Right renal pelvis (tissue), 4 donors: ENCODE data around the gene ARTN. TPM values are rescaled to one million over a fixed set of nuclear protein-coding genes. Genes with fewer than 3 reads are reported as not detected.

Experiments used
- DNase-seq, 4 donors: peaks; one replicate each; pipeline ENCODE4 v3.0.0-alpha.2; 2013; ENCODE audit warnings: low read depth in 4 of 4, low spot score in 3 of 4, missing footprints in 1 of 4
- polyA plus RNA-seq, 4 donors: library from polyadenylated mRNA; unstranded; fragments of 120-200 nt; gene quantifications; one replicate each; pipeline ENCODE4 v1.2.1, GENCODE V29; 2013; ENCODE audit not compliant: insufficient read length in 4 of 4

ARTN gene
- polyA plus RNA-seq, 4 donors, result 1.5 to 2.6 (median 2.1) TPM

- DNase-seq, result no peak
These were observed 48.6 kb downstream of the ARTN start for GRCh38 chr1:43982241-43982640.

GRCh38 chr1:43982808-43983207 lies 49.2 kb downstream of the ARTN start:
- DNase-seq, result no peak

DNA sequence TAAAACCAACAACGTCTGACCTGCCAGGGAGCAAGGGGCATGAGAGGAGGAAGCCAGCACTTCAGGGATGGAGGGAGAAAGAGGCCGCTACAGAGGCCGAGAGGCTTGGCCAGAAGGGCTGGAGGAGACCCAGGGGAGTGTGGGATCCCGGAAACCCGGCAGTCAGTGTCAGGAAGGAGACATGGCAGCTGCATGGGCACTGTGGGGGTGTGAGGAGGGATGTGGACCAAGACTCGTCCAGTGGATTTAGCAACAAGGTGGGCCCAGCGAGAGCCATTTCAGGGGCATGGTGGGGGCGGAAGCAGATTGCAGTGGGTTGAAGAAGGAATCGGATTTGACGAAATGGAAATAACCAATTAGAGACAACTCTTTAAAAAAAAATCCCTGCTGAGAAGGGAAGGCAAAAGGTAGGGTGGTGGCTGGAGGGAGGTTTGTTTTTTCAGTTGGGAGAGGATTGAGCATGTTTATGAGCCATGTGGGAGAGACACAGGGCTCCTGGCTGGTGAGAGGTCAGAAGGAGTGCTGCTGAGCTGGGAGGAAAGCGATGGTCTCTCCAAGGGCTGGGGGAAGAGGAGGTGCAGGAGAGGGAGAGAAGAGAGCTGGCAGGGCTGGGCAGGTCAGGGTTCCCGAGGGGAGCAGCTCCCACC lies 49.8 kb downstream of the ARTN start:
- DNase-seq, result no peak

DNA sequence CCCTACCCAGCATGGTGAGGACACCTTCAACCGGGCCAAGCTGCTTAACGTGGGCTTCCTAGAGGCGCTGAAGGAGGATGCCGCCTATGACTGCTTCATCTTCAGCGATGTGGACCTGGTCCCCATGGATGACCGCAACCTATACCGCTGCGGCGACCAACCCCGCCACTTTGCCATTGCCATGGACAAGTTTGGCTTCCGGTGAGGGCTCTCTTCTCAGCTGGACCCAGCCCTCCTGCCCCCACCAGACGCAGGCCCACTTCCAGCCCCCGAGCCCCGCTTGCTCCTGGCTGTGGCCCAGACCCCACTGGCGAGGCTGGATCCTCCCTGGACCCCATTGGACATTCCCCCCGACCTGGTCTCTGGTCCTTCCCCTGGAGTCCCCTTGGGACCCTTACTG lies 51.3 kb downstream of the ARTN start:
- DNase-seq, result no peak

- no peak for DNase-seq
These were observed 52.5 kb downstream of the ARTN start for GRCh38 chr1:43985984-43986595.

DNA sequence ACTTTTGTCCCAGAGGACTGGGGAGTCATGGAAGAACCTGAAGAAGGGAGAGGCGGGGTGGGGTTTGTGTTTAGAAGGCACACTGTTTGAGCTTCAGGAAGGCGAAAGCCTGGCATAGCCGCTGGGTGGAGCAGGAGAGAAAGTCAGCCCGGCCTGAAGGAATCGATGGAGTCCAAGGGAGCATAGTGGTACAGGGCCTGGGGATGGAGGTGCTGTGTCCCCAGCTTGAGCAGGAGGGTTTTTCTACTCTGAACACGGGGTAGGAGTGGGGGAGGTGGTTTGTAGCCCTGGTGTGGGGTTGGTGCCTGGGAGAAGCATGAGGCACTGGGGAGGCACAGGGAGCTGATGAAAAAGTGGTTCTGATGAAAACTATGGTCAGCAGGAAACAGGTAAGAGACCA lies 53.1 kb downstream of the ARTN start:
- no peak for DNase-seq

Other genes with a start within 250 kb of the ARTN start
- 10 to 100 TPM; 21.2 to 26.6 (median 21.6) TPM for gene ST3GAL3, start 226.3 kb upstream of the ARTN start, polyA plus RNA-seq
- 10 to 100 TPM; 34.1 to 43.2 (median 38.5) TPM for gene IPO13, start 13.1 kb downstream of the ARTN start, polyA plus RNA-seq
- gene DPH2, start 36.2 kb downstream of the ARTN start, polyA plus RNA-seq, result 10 to 100 TPM; 24.0 to 26.8 (median 24.5) TPM
- gene ATP6V0B, start 41.2 kb downstream of the ARTN start, polyA plus RNA-seq, result 100 to 1,000 TPM; 139 to 182 (median 149) TPM
- gene B4GALT2, start 45.4 kb downstream of the ARTN start, polyA plus RNA-seq, result 10 to 100 TPM; 38.8 to 48.7 (median 40.1) TPM
- gene CCDC24, start 57.8 kb downstream of the ARTN start, polyA plus RNA-seq, result 10 to 100 TPM; 16.3 to 22.6 (median 20.5) TPM
- 1 to 10 TPM; 5.6 to 7.7 (median 6.3) TPM for gene SLC6A9, start 97.7 kb downstream of the ARTN start, polyA plus RNA-seq
- under 1 TPM in 1 of 4 donors, not detected in 3; 0.17 TPM for gene KLF17, start 185.0 kb downstream of the ARTN start, polyA plus RNA-seq
- not detected for gene KLF18, start 207.8 kb downstream of the ARTN start, polyA plus RNA-seq